Kidney epithelial cell (primary cell): ENCODE data around the gene AKT1S1. TPM values are rescaled to one million over a fixed set of nuclear protein-coding genes. Genes with fewer than 3 reads are reported as not detected.

Experiments
- total RNA-seq: library from RNA; depleted of rRNA; stranded (reverse); fragments of >200 nt; gene quantifications from 2 replicates; pipeline ENCODE4 v1.2.3, GENCODE V29; 2015

AKT1S1 gene
- total RNA-seq, 1 donor from 2014 or later: 23.2 TPM

Other genes with a start within 250 kb of the AKT1S1 start
- gene RRAS, start 237.2 kb downstream of the AKT1S1 start, total RNA-seq: 32.8 and 44.1 TPM in 2 replicates
- gene SCAF1, start 235.1 kb downstream of the AKT1S1 start, total RNA-seq: 38.9 and 51.1 TPM in 2 replicates
- gene IRF3, start 211.5 kb downstream of the AKT1S1 start, total RNA-seq: 47.3 and 66.6 TPM in 2 replicates
- 13.9 and 19.8 TPM in 2 replicates for gene BCL2L12, start 211.4 kb downstream of the AKT1S1 start, total RNA-seq
- 284 and 314 TPM in 2 replicates for gene PRMT1, start 200.1 kb downstream of the AKT1S1 start, total RNA-seq
- 1.0 TPM in 2 replicates for gene ADM5, start 187.8 kb downstream of the AKT1S1 start, total RNA-seq
- 2.7 and 3.4 TPM in 2 replicates for gene CPT1C, start 186.2 kb downstream of the AKT1S1 start, total RNA-seq
- gene TSKS, start 114.0 kb downstream of the AKT1S1 start, total RNA-seq: not detected in 2 replicates
- gene AP2A1, start 110.4 kb downstream of the AKT1S1 start, total RNA-seq: 98.9 and 111 TPM in 2 replicates
- gene FUZ, start 64.1 kb downstream of the AKT1S1 start, total RNA-seq: 13.2 and 14.8 TPM in 2 replicates
- gene MED25, start 59.1 kb downstream of the AKT1S1 start, total RNA-seq: 31.6 and 34.5 TPM in 2 replicates
- 47.9 and 71.1 TPM in 2 replicates for gene PTOV1, start 26.2 kb downstream of the AKT1S1 start, total RNA-seq
- gene PNKP, start 9.8 kb downstream of the AKT1S1 start, total RNA-seq: 69.3 and 78.2 TPM in 2 replicates
- gene TBC1D17, start 347 bp upstream of the AKT1S1 start, total RNA-seq: 17.4 and 28.1 TPM in 2 replicates
- gene IL4I1, start 19.5 kb upstream of the AKT1S1 start, total RNA-seq: 6.2 and 8.2 TPM in 2 replicates
- gene ATF5, start 51.9 kb upstream of the AKT1S1 start, total RNA-seq: 22.4 and 22.7 TPM in 2 replicates
- gene NUP62, start 52.1 kb upstream of the AKT1S1 start, total RNA-seq: 61.1 and 66.0 TPM in 2 replicates
- not detected in 2 replicates for gene SIGLEC11, start 83.8 kb upstream of the AKT1S1 start, total RNA-seq
- gene VRK3, start 148.0 kb upstream of the AKT1S1 start, total RNA-seq: 20.5 and 43.4 TPM in 2 replicates
- gene ZNF473, start 148.7 kb upstream of the AKT1S1 start, total RNA-seq: 10.2 and 13.2 TPM in 2 replicates